ENCODE measurements around the gene FADS2.

FADS2 gene

DNA sequence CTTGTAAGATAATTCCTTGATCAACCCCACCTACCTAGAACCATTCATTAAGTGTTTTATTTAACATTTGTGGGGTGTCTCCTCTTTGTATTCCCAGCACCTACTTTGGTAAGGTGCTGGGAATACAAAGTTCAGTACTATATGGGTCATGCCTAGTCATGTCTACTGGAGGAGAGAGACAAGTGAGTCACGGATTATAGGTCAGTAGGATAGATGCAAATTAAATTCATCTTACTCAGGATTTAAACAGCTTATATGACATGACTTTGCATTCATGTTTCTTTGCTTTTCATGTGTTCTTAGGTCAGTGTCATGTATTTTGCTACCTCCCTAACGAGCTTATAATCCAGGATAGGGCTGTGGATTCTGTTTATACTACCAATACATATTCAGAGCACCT is 7.9 kb upstream of the FADS2 start:
- H3K4me3 ChIP-seq (ENCODE audit: control insufficient read depth, low read depth, low read length): no peak overlapping the region
- no peak for TF ChIP-seq CTCF (conservative IDR thresholded peaks at IDR 0.05; ENCODE audit: control insufficient read depth, insufficient read depth, low read depth, low read length)
- DNase-seq (ENCODE audit: low read depth): peak; percentile 85

GRCh38 chr11:61826930-61827570 is 1.1 kb upstream of the FADS2 start:
- H3K4me3 ChIP-seq (ENCODE audit: control insufficient read depth, low read depth, low read length): peak overlapping the region; percentile 96
- no peak for DNase-seq (ENCODE audit: low read depth)
- TF ChIP-seq CTCF (conservative IDR thresholded peaks at IDR 0.05; ENCODE audit: control insufficient read depth, insufficient read depth, low read depth, low read length): no peak

DNA sequence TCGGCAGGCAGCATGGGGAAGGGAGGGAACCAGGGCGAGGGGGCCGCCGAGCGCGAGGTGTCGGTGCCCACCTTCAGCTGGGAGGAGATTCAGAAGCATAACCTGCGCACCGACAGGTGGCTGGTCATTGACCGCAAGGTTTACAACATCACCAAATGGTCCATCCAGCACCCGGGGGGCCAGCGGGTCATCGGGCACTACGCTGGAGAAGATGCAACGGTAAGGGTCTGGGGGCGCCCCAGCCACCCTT is 204 bp downstream of the FADS2 start:
- no peak for TF ChIP-seq CTCF (conservative IDR thresholded peaks at IDR 0.05; ENCODE audit: control insufficient read depth, insufficient read depth, low read depth, low read length)
- H3K4me3 ChIP-seq (ENCODE audit: control insufficient read depth, low read depth, low read length): peak overlapping the region; percentile 96
- DNase-seq (ENCODE audit: low read depth): no peak

DNA sequence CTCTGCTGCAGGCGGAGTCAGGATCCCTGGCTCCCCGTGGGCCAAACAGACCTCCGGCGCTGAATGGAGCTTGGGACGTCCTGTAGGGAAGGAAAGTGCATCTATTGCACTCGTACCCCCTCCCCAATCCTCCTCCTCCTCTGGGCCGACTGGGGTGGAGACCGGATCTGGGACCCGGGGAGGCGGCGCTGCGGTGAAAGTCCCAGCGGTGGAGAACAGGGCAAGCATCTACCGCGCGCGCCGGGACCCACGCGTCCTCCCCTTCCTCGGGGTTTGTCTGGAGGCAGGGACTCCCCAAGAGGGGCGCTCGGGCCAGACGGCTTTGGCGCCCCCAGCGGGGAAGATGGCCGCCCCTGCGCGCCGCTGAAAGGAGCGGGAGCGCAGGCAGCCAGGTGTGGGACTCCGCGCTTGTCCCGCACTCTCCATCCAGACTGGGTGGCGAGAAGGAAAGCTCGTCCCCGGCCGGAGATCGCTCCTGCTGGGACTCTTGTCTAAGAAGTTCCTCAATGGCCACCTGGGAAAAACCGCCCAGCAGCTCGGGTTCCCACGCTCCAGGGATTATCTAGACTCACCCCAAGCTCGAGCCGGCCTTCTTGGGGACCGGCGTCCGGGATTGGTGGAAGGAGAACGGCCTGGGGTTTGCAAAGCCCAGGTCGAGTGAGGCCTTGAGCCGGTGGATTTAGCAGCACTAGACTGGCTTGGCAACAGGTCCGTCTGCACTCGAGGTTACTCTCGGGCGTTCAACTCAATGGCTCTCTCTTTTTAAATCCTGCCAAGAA is 718 bp downstream of the FADS2 start:
- peak overlapping the region; percentile 96 for H3K4me3 ChIP-seq (ENCODE audit: control insufficient read depth, low read depth, low read length)
- DNase-seq (ENCODE audit: low read depth): peak; percentile 18
- TF ChIP-seq CTCF (conservative IDR thresholded peaks at IDR 0.05; ENCODE audit: control insufficient read depth, insufficient read depth, low read depth, low read length): peak; percentile 28

- DNase-seq (ENCODE audit: low read depth): no peak
- H3K4me3 ChIP-seq (ENCODE audit: control insufficient read depth, low read depth, low read length): peak overlapping the region; percentile 96
- TF ChIP-seq CTCF (conservative IDR thresholded peaks at IDR 0.05; ENCODE audit: control insufficient read depth, insufficient read depth, low read depth, low read length): no peak
Observed at GRCh38 chr11:61829806-61830205, 1.7 kb downstream of the FADS2 start.

DNA sequence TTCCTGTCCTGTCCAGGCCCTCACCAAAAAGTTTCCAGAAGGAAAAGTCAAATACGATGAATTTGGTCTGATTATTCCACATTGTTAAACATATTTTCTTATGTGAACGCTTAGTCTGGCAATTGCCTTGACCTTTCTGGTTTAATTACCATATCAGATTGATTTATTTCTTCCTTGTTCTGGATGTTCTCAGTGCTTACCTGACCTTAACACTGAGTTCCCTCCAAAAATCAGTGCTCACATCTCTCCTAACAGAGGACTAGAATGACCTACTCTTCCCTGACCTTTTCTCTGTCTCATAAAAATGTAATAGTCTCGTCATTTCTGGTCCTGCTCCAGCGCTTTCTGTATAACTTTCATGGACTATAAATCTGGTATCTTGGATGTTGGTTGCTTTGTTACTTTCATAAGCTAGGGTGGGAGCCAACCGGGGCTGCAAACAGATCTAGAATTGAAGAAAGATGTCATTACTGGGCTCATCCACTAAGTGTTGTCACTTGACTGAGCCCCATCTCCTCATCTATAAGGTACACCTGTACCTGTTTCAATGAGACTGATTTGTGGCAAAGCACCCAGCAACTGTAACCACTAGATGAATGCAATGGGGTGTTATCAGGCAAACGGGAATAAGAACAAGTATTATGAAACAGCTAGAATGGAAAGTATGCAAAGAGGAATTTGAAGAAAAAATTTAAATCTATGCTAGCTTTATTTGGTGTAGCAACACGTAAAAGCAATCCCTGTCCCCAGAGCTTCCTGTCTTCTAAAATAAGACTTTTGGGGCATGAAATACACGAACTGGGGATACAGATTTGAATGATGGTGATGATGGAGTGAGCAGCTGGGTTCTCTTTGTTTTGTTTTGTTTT is 2.4 kb downstream of the FADS2 start:
- DNase-seq (ENCODE audit: low read depth): no peak
- peak overlapping the region; percentile 96 for H3K4me3 ChIP-seq (ENCODE audit: control insufficient read depth, low read depth, low read length)
- TF ChIP-seq CTCF (conservative IDR thresholded peaks at IDR 0.05; ENCODE audit: control insufficient read depth, insufficient read depth, low read depth, low read length): no peak

Data from fibroblast of mammary gland (primary cell).